Activated CD4-positive, alpha-beta memory T cell treated with anti-CD3 and anti-CD28 coated beads for 36 hours (primary cell): ENCODE measurements around the gene CYSTM1. TPM values are rescaled to one million over a fixed set of nuclear protein-coding genes. Genes with fewer than 3 reads are reported as not detected.

ENCODE experiments used
- CTCF ChIA-PET: fragments of 350-600 bp; sonication (Branson Sonifier 250); formaldehyde crosslinking; loops from one replicate; lab custom pipeline; 2021; ENCODE audit warnings: antibody characterized with exemption, inconsistent platforms; lab: Charles Lee
- POLR2A ChIA-PET: fragments of 350-600 bp; sonication (Branson Sonifier 250); formaldehyde crosslinking; loops from one replicate; lab custom pipeline; 2021; ENCODE audit warnings: antibody characterized with exemption; lab: Charles Lee
- DNase-seq: peaks from one replicate; pipeline ENCODE4 v3.0.0-alpha.2; 2020
- H3K27ac Mint-ChIP-seq: one replicate; pipeline ENCODE4 v1.8.0; 2021; ENCODE audit warnings: mixed read lengths
- H3K27me3 Mint-ChIP-seq: one replicate; pipeline ENCODE4 v1.8.0; 2021; ENCODE audit warnings: mixed read lengths
- H3K36me3 Mint-ChIP-seq: one replicate; pipeline ENCODE4 v1.8.0; 2021; ENCODE audit warnings: mixed read lengths
- H3K4me1 Mint-ChIP-seq: one replicate; pipeline ENCODE4 v1.8.0; 2021; ENCODE audit warnings: low read depth, mixed read lengths
- H3K4me3 Mint-ChIP-seq: one replicate; pipeline ENCODE4 v1.8.0; 2021; ENCODE audit warnings: mild to moderate bottlenecking, mixed read lengths
- H3K9me3 Mint-ChIP-seq: one replicate; pipeline ENCODE4 v1.8.0; 2021; ENCODE audit warnings: mixed read lengths
- intact Hi-C: fragments of 100-400 bp; cut with micrococcal nuclease; formaldehyde crosslinking; loops from one replicate; pipeline ENCODE4 v1.15.1; 2023
- total RNA-seq, 2 experiments: library from RNA; stranded (reverse); gene quantifications; one replicate each; pipeline ENCODE4 v1.2.3, GENCODE V29; 2021

CYSTM1 gene
- total RNA-seq, 2 experiments from 2014 or later, result 25.2 to 26.5 TPM

DNA sequence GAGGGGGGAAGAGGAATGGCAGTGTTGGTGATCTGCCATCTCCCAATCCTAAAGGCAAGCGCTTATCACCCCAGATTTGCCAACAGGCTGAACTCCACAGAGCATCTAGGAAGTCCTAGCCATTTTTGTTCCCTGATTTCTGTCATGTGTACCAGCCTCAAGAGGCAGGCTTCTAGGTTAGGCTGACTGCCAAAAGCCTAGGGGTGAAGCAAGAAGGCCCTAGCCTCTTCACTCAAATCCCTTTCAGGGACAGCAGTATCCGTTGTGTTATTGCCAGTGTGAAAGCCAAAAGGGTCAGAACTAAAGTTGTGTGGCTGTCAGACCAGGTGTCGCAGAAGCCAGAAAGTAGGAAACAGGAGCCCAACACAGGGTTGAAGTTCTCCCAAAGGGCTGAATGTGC, 34.6 kb upstream of the CYSTM1 start:
- intact Hi-C loops, result no loop called here
- H3K27ac Mint-ChIP-seq, result no peak overlapping the region
- peaks cover 15% of the 10 kb centered on the region for H3K4me1 Mint-ChIP-seq
- H3K9me3 Mint-ChIP-seq, result no peaks in the 10 kb centered on the region
- no peaks in the 10 kb centered on the region for H3K36me3 Mint-ChIP-seq
- no peak overlapping the region for H3K4me3 Mint-ChIP-seq
- CTCF ChIA-PET, result interaction anchor here (1.4 to 6.8 kb wide), 4 partner anchors 25 to 172 kb away, joined by 3 to 126 read pairs (median 58); partner anchors contain the start of gene PURA
- DNase-seq, result no peak
- H3K27me3 Mint-ChIP-seq, result peaks cover 7% of the 10 kb centered on the region
- POLR2A ChIA-PET, result no interaction called here

DNA sequence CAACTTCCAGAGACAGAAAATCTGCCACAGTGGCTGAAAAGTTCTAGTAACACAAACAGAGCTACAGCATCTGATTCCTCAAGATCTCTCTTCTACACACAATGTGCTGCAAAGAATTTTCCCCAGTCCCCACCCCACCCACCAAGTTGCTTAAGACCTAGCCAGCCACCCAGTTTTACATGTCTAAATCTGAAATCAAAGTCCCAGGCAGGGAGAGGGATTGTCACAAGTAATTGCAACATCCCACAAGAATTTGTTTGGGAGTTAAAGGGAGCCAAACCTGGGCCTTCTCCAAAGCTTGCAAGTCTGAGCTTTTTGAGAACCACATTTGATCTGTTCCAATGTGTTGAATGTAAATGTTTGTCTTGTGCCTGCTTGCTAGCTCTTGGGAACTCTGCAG, 33.7 kb upstream of the CYSTM1 start:
- intact Hi-C loops, result no loop called here
- POLR2A ChIA-PET, result no interaction called here
- CTCF ChIA-PET, result interaction anchor here (1.0 to 6.8 kb wide), 6 partner anchors 13 to 172 kb away, joined by 3 to 126 read pairs (median 70); partner anchors contain the start of gene PURA
- Mint-ChIP-seq H3K27ac (no peak overlapping the region), H3K36me3 (no peaks in the 10 kb centered on the region), H3K4me3 (no peak overlapping the region), H3K9me3 (no peaks in the 10 kb centered on the region), H3K4me1 (peaks cover 21% of the 10 kb centered on the region), H3K27me3 (peaks cover 8% of the 10 kb centered on the region)
- DNase-seq, result no peak

DNA sequence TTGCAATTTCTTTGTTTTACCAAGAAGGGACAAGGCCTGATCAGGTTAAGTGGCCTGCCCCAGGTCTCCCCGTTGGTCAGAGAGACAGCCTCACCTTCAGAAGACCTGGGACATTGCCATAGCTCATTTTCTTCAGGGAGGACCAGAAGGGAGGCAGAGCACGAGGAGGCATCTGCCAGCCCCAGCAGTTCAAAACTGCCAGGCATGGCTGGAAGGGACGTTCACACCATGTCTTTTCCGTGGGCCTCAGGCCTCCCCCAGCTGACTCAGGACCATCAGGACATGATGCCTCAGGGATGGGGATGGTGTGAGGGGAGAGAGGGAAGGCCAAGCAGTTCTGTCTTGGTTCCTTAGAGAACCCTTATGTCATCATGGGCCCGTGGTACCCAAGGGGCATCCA, 32.7 kb upstream of the CYSTM1 start:
- Mint-ChIP-seq H3K36me3 (no peaks in the 10 kb centered on the region), H3K27ac (no peak overlapping the region), H3K9me3 (no peaks in the 10 kb centered on the region), H3K27me3 (peaks cover 10% of the 10 kb centered on the region), H3K4me3 (no peak overlapping the region), H3K4me1 (peaks cover 26% of the 10 kb centered on the region)
- no peak for DNase-seq
- ChIA-PET CTCF (interaction anchor here (1.0 to 6.8 kb wide), 8 partner anchors 8 to 173 kb away, joined by 3 to 126 read pairs (median 66); partner anchors contain the start of gene PURA), POLR2A (no interaction called here)
- intact Hi-C loops, result no loop called here

DNA sequence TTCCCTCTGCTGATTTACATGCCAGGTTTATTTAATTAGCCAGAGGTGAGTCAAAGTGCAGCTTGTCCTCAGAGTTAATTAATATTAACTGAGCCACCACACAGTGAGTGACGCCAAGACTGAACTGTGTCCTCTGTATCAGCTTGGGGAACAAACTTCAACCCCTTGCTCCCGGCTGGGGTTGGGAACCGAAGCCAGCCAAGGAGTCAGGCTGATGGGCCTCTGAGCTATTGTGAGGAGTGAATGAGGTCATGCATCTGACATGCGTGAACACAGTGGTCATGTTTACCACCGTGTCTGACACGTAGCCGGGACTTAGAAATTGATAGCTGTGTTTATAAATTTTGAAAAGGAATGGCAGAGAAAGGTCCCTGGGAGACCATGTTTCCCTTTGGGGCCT, 32.1 kb upstream of the CYSTM1 start:
- H3K9me3 Mint-ChIP-seq, result no peaks in the 10 kb centered on the region
- ChIA-PET CTCF (interaction anchor here (1.3 to 6.8 kb wide), 12 partner anchors 8 to 174 kb away, joined by 4 to 126 read pairs (median 36); partner anchors contain the start of gene PURA), POLR2A (no interaction called here)
- H3K27ac Mint-ChIP-seq, result no peak overlapping the region
- intact Hi-C loops, result no loop called here
- no peaks in the 10 kb centered on the region for H3K36me3 Mint-ChIP-seq
- no peak overlapping the region for H3K4me3 Mint-ChIP-seq
- peaks cover 10% of the 10 kb centered on the region for H3K27me3 Mint-ChIP-seq
- DNase-seq, result no peak
- H3K4me1 Mint-ChIP-seq, result peaks cover 26% of the 10 kb centered on the region

DNA sequence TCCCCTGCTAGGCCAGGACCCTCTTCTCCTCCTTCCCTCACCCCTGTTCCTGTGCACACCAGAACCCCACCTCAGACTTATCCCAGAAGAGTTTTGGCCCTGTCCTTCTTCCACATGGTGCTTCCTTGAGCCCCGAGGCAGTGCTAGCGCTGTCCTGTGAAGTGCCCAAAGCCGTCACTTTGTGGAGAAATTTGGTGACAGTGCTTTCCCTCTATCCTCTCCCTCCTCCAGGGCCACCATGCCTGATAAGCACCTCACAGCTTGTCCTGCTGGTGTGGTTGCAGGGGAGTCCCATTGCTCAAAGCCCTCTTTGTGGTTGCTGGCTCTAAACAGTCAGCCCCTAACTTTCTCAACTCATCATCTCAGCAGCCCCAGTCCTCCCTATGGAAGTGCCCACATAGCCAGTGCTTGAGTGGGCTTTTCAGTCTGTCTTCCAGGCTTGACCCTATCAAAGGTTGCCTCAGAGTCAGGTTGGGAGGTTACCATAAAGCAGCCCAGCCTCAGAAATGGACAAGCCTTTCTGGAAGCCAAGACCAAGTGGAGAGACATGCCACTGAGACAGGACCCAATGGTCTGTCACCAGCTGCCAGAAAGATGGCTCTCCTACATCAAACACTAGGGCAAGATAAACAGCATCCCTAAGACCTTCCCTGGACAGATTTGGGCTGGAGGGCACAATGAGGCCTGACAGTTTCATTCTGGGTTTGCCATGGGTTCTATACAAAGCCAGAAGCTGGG, 31.3 kb upstream of the CYSTM1 start:
- Mint-ChIP-seq H3K36me3 (no peaks in the 10 kb centered on the region), H3K27me3 (peaks cover 10% of the 10 kb centered on the region), H3K4me1 (peaks cover 26% of the 10 kb centered on the region), H3K27ac (no peak overlapping the region), H3K9me3 (no peaks in the 10 kb centered on the region), H3K4me3 (no peak overlapping the region)
- ChIA-PET CTCF (interaction anchor here (0.7 to 6.8 kb wide), 26 partner anchors 9 to 462 kb away, joined by 3 to 126 read pairs (median 6); partner anchors contain the start of gene PURA), POLR2A (interaction anchor here (1.5 kb wide), 1 partner anchor 12 kb away, joined by 3 read pairs; no protein-coding TSS in a partner anchor)
- DNase-seq, result no peak
- intact Hi-C loops, result loop anchor here (1.0 kb wide), 4 partner anchors 14 to 70 kb away; no protein-coding TSS in a partner anchor

DNA sequence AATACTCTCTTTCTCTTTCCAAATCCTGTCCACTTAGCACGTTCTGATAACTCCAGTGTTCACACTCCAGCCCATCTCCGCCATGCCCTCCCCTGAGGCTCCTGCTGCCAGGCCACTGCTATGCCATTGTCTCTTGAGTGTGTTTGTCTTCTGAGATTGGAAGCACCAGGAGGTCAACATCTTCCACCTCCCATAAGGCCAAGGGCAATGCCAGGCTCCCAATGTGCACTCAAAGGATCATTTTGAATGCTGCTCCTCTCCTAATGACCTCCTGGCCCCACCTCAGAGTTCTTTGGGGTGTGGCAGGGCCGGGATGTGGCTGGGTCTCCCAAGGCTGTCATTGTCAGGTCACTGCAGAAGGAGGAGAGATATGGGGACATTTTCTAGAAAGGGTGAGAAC, 29.7 kb upstream of the CYSTM1 start:
- ChIA-PET POLR2A (interaction anchor here (0.5 to 1.3 kb wide), 2 partner anchors 30 to 37 kb away, joined by 4 to 5 read pairs; no protein-coding TSS in a partner anchor), CTCF (interaction anchor here (0.6 to 6.8 kb wide), 24 partner anchors 9 to 435 kb away, joined by 3 to 126 read pairs (median 5); partner anchors contain the start of gene PURA)
- Mint-ChIP-seq H3K36me3 (no peaks in the 10 kb centered on the region), H3K27ac (no peak overlapping the region), H3K4me3 (peak overlapping the region; percentile 24), H3K9me3 (no peaks in the 10 kb centered on the region), H3K4me1 (peaks cover 26% of the 10 kb centered on the region), H3K27me3 (peaks cover 10% of the 10 kb centered on the region)
- intact Hi-C loops, result no loop called here
- no peak for DNase-seq

DNA sequence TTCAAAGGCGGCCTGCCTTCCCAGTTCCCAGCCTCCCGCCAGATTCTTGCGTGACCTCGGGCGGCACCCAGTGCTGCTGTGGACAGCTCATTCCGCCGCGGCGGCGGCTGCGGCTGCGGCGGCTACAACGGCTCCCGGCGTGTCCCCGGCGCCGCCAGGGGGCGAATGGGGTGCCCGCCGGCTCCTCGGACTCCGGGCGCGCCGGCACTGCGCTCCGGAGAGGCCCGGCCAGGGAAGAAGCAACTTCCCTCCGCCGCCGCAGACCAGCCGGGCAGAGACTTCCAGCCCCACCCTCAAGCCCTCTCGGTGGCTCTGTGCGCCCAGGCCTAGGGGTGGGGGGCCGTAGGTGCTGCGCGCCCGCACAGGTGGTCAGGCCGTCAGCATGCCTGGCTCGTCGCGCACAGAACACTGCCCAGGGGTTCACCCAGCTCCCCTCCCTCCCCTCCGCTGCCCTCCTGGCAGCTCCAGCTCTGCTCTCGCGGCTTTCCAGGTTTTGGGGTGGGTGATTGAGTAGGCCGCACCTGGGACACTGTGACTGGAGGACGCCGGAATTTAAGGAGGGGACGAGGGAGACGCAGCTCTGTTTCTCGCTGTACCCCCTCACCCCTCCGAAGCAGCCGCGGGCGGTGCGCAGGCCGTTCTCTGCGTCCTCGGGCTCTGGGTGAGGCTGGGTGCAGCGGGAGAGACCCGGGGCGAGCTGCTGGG, 29.0 kb upstream of the CYSTM1 start:
- H3K27ac Mint-ChIP-seq, result no peak overlapping the region
- peaks cover 10% of the 10 kb centered on the region for H3K27me3 Mint-ChIP-seq
- DNase-seq, result peak; percentile 74
- H3K9me3 Mint-ChIP-seq, result no peaks in the 10 kb centered on the region
- peak overlapping the region; percentile 24 for H3K4me3 Mint-ChIP-seq
- POLR2A ChIA-PET, result interaction anchor here (0.5 to 1.3 kb wide), 4 partner anchors 14 to 98 kb away, joined by 3 to 6 read pairs (median 4); no protein-coding TSS in a partner anchor
- H3K36me3 Mint-ChIP-seq, result no peaks in the 10 kb centered on the region
- CTCF ChIA-PET, result interaction anchor here (0.6 to 6.8 kb wide), 27 partner anchors 8 to 435 kb away, joined by 3 to 126 read pairs (median 5); partner anchors contain the start of genes HBEGF and PURA
- peaks cover 26% of the 10 kb centered on the region for H3K4me1 Mint-ChIP-seq
- intact Hi-C loops, result no loop called here

DNA sequence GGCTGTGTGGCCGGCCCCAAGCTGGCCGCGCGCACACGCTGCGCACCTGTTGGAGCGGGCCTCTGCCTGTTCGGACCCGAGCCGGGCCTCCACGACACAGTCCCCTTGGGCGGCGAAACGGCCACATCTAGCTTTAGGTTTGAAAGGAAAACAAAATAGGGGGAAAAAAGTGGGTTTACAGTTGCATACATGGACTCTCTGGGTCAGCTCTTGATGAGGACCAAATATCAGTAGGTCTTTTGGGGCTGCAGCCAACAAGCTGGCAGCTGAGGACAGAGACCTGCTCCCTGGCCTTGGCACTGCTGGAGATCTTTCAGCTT, 28.5 kb upstream of the CYSTM1 start:
- intact Hi-C loops, result no loop called here
- CTCF ChIA-PET, result interaction anchor here (0.7 to 6.8 kb wide), 15 partner anchors 8 to 205 kb away, joined by 3 to 126 read pairs (median 7); partner anchors contain the start of genes HBEGF and PURA

DNA sequence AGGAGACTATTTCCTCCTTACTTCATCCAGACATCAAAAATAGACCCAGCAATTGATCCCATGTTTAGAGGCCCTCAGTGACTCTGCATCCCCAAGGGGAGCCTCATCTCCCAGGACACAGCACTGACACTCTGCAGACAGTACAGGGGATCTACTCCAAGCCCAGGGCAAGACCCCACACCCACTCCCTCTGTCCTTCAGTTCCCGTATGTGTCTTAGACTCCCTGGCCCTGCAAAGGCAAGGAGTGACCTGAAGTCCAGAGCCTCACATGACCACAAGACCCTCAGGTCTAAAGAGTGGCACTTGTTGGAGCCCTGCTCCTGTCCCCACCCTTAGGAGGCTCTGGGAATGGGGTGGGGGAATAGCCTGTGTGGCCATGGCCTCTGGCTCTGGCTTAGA, 27.5 kb upstream of the CYSTM1 start:
- H3K4me3 Mint-ChIP-seq, result no peak overlapping the region
- no peaks in the 10 kb centered on the region for H3K9me3 Mint-ChIP-seq
- ChIA-PET CTCF (interaction anchor here (1.2 to 6.8 kb wide), 3 partner anchors 26 to 75 kb away, joined by 4 to 112 read pairs (median 49); partner anchors contain the start of gene PURA), POLR2A (no interaction called here)
- DNase-seq, result no peak
- H3K36me3 Mint-ChIP-seq, result no peaks in the 10 kb centered on the region
- H3K27ac Mint-ChIP-seq, result no peak overlapping the region
- H3K27me3 Mint-ChIP-seq, result peaks cover 10% of the 10 kb centered on the region
- H3K4me1 Mint-ChIP-seq, result peaks cover 26% of the 10 kb centered on the region
- intact Hi-C loops, result no loop called here

More for the DNA sequence above, 28.5 kb upstream of the CYSTM1 start:
- Mint-ChIP-seq H3K36me3 (no peaks in the 10 kb centered on the region), H3K9me3 (no peaks in the 10 kb centered on the region), H3K4me3 (no peak overlapping the region), H3K27ac (no peak overlapping the region), H3K4me1 (peaks cover 26% of the 10 kb centered on the region), H3K27me3 (peaks cover 10% of the 10 kb centered on the region)
- DNase-seq, result no peak
- POLR2A ChIA-PET, result interaction anchor here (1.0 to 1.3 kb wide), 2 partner anchors 15 to 38 kb away, joined by 3 to 4 read pairs; no protein-coding TSS in a partner anchor

DNA sequence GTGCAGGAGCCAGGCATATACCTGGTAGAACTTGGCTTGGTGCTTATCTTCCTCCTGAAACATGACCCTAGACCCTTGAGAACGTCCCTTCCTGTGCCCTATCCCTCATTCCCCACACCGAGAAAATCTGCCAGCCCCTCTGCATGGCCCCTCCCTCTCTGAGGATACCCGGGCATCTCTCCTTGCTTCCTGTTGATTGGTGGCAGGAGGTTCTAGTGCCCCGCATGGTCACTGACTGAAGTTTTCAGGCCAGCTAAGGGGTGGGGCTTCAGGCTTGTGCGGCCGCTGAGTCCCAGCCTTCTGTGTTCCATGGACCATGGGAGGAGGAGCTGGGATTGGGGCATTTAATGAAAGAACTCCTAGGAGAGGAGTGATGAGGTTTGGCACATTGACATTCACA, 26.5 kb upstream of the CYSTM1 start:
- no peak overlapping the region for H3K4me3 Mint-ChIP-seq
- no peak for DNase-seq
- H3K9me3 Mint-ChIP-seq, result no peaks in the 10 kb centered on the region
- no peaks in the 10 kb centered on the region for H3K36me3 Mint-ChIP-seq
- peaks cover 26% of the 10 kb centered on the region for H3K4me1 Mint-ChIP-seq
- H3K27me3 Mint-ChIP-seq, result peaks cover 10% of the 10 kb centered on the region
- CTCF ChIA-PET, result interaction anchor here (1.2 kb wide), 1 partner anchor 76 kb away, joined by 4 read pairs; no protein-coding TSS in a partner anchor
- intact Hi-C loops, result no loop called here
- no peak overlapping the region for H3K27ac Mint-ChIP-seq
- POLR2A ChIA-PET, result no interaction called here

DNA sequence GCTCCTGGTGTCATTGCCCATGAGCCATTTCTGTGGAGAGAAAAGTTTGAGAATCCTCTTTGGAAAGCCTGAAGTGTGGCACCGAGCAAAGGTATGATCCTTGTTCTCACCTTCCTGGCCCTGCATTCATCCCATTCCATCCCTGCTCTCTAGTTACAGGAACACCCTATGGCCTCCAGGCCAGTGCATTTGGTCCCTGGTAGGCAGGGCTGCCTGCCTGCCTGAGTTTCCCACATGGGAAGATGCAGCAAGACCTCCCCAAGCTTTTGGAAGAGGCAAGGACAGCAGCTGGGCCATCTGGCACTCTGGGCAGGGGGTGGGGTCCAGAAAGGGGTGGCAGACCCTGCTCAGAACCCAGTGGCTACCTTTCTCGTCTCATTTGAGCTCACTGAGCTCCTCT, 24.8 kb upstream of the CYSTM1 start:
- intact Hi-C loops, result loop anchor here (10.0 kb wide), 1 partner anchor 305 kb away; no protein-coding TSS in a partner anchor
- no peaks in the 10 kb centered on the region for H3K9me3 Mint-ChIP-seq
- peaks cover 5% of the 10 kb centered on the region for H3K27me3 Mint-ChIP-seq
- no peak overlapping the region for H3K4me3 Mint-ChIP-seq
- H3K4me1 Mint-ChIP-seq, result peaks cover 13% of the 10 kb centered on the region
- no peak for DNase-seq
- no peaks in the 10 kb centered on the region for H3K36me3 Mint-ChIP-seq
- CTCF ChIA-PET, result interaction anchor here (0.6 to 1.0 kb wide), 2 partner anchors 78 to 344 kb away, joined by 3 read pairs; no protein-coding TSS in a partner anchor
- no peak overlapping the region for H3K27ac Mint-ChIP-seq
- POLR2A ChIA-PET, result no interaction called here
